ENCODE data around the gene FBXL16.

DNA sequence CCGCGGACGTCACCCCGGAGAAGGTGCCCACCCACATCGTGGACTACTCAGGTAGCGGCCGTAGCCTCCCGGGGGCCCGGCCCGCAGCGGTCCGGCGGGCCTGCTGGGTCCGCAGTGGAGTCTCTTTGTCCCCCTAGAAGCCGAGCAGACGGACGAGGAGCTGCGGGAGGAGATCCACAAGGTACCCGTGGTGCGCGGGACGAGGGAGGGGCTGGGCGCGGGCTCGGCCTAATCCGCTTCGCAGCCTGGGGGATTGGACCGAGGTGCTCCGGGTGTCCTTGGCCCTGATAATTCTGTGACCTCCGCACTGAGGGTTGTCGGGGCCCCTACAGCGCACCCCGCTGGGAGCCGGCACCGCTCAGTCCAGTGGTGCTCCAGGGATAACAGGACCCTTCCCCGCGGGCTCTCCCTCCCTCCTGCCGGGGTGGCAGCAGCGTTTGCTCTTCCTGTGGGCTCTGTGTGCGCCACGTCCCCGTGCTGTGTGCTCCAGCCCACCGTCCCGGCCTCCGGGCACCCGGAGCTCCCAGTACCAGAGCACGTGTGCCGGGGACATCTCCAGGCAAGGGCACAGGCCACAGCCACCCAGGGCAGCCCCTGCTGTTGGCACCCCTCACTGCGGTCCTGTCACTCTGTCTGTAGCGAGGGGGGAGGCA lies 37.0 kb downstream of the FBXL16 start:
- TF ChIP-seq, protein P1, sequence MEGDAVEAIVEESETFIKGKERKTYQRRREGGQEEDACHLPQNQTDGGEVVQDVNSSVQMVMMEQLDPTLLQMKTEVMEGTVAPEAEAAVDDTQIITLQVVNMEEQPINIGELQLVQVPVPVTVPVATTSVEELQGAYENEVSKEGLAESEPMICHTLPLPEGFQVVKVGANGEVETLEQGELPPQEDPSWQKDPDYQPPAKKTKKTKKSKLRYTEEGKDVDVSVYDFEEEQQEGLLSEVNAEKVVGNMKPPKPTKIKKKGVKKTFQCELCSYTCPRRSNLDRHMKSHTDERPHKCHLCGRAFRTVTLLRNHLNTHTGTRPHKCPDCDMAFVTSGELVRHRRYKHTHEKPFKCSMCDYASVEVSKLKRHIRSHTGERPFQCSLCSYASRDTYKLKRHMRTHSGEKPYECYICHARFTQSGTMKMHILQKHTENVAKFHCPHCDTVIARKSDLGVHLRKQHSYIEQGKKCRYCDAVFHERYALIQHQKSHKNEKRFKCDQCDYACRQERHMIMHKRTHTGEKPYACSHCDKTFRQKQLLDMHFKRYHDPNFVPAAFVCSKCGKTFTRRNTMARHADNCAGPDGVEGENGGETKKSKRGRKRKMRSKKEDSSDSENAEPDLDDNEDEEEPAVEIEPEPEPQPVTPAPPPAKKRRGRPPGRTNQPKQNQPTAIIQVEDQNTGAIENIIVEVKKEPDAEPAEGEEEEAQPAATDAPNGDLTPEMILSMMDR (IDR thresholded peaks at IDR 0.05): no peak
- TF ChIP-seq POLR2A (IDR thresholded peaks at IDR 0.05; ENCODE audit: low read depth): no peak
